Smooth muscle cell (in vitro differentiated cells): ENCODE results near the gene MYH15. TPM values are rescaled to one million over a fixed set of nuclear protein-coding genes. Genes with fewer than 3 reads are reported as not detected.

ENCODE experiments used
- DNase-seq: peaks from one replicate; lab custom pipeline; 2025; ENCODE audit not compliant: unreplicated experiment; lab: John Stamatoyannopoulos, UW
- H2AFZ ChIP-seq: fragments of 200-600 bp; sonication (generic); 2 replicates; pipeline ENCODE4 v1.6.0; 2016; ENCODE audit warnings: antibody characterized with exemption, low read depth, mild to moderate bottlenecking
- H3F3A ChIP-seq: fragments of 200-600 bp; sonication (generic); 2 replicates; pipeline ENCODE4 v1.6.0; 2017; ENCODE audit warnings: antibody characterized with exemption, low read depth
- H3K27ac ChIP-seq: fragments of 200-600 bp; sonication (generic); 2 replicates; pipeline ENCODE4 v1.5.1; 2016; ENCODE audit warnings: low read depth, mild to moderate bottlenecking
- H3K27me3 ChIP-seq: fragments of 200-600 bp; sonication (generic); 2 replicates; pipeline ENCODE4 v1.6.1; 2016; ENCODE audit warnings: low read depth, mild to moderate bottlenecking
- H3K36me3 ChIP-seq: fragments of 200-600 bp; sonication (generic); 2 replicates; pipeline ENCODE4 v1.5.1; 2016; ENCODE audit warnings: low read depth
- H3K4me1 ChIP-seq: fragments of 200-600 bp; sonication (generic); 2 replicates; pipeline ENCODE4 v1.5.1; 2016; ENCODE audit warnings: low read depth
- H3K4me2 ChIP-seq: fragments of 200-600 bp; sonication (generic); 2 replicates; pipeline ENCODE4 v1.6.0; 2016; ENCODE audit warnings: mild to moderate bottlenecking
- H3K4me3 ChIP-seq: fragments of 200-600 bp; sonication (generic); 2 replicates; pipeline ENCODE4 v1.5.1; 2016; ENCODE audit warnings: mild to moderate bottlenecking
- H3K79me2 ChIP-seq: fragments of 200-600 bp; sonication (generic); 2 replicates; pipeline ENCODE4 v1.6.0; 2016; ENCODE audit warnings: low read depth, mild to moderate bottlenecking
- H3K9ac ChIP-seq: fragments of 200-600 bp; sonication (generic); 2 replicates; pipeline ENCODE4 v1.6.0; 2016; ENCODE audit warnings: low read depth
- H3K9me3 ChIP-seq: fragments of 200-600 bp; sonication (generic); replicated peaks from 2 replicates; pipeline ENCODE4 v1.5.1; 2016; ENCODE audit warnings: low read depth
- H4K20me1 ChIP-seq: fragments of 200-600 bp; sonication (generic); 2 replicates; pipeline ENCODE4 v1.6.0; 2016; ENCODE audit warnings: low read depth
- WGBS: methylation state at CpG from one replicate; pipeline ENCODE4 v1.1.7; 2016; ENCODE audit warnings: low lambda C conversion rate; 5-methylcytosine and 5-hydroxymethylcytosine counted together
- polyA plus RNA-seq: library from polyadenylated mRNA; unstranded; fragments of >200 nt; fragmentation: Nextera tagmentation; extraction: Ambion mirVana; gene quantifications from 2 replicates; pipeline ENCODE4 v1.2.1, GENCODE V29; 2016
- total RNA-seq: library from RNA; depleted of rRNA; stranded (reverse); fragments of >200 nt; gene quantifications from 2 replicates; pipeline ENCODE4 v1.2.3, GENCODE V29; 2014
- TF ChIP-seq, protein P1 (sequence below): fragments of 200-600 bp; sonication (generic); IDR thresholded peaks from 2 replicates; pipeline ENCODE4 v1.5.1; 2017; ENCODE audit warnings: borderline replicate concordance, mild to moderate bottlenecking, antibody characterized with exemption; ENCODE audit not compliant: insufficient read depth, poor library complexity, severe bottlenecking

MYH15 gene
- total and polyA plus RNA-seq, 2 experiments from 2014 or later = 0.18 TPM; not detected in 1

DNA sequence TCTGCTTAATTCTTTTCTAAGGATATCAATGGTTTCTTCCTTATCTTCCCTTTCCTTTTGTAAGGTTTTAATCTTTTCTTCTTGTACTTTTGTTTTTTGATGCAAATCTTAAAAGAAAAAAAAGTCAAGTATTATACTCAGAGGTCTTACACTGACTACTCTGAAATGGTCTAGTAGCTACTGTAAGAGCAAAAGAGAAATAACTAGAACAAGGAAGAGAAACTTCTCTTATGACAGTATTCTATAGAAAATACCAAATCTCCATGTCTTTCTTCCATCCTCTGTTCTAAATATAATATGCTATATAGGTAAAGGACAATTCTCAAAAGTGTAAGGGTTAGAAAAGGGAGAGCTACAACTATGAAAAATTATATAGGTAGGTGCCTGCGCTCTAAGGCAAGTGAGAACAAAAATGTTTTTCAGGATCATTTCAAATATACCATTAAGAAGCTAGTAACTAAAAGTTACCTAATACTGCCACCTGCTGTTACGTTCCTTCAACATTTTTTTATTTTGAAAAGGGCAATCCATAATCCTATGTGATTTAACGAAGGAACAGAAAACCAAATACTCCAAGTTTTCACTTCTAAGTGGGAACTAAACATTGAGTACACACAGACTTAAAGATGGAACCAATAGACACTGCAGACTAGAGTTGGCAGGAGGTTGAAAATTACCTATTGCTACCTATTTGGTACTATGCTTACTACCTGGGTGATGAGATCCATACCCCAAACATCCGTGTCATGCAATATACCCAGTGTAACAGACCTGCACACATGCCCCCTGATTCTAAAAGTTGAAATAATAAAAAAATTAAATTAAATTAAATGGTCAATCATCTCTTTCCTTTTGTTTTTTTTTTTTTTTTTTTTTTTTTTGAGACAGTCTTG is 42.1 kb upstream of the MYH15 start:
- Histone ChIP-seq H3K4me2 (no peak overlapping the region), H3K27ac (no peak overlapping the region), H2AFZ (no peak overlapping the region), H4K20me1 (no peaks in the 10 kb centered on the region), H3K36me3 (no peaks in the 10 kb centered on the region), H3K4me3 (no peak overlapping the region), H3F3A (no peaks in the 10 kb centered on the region), H3K9ac (no peak overlapping the region), H3K27me3 (no peaks in the 10 kb centered on the region), H3K9me3 (no peaks in the 10 kb centered on the region), H3K4me1 (no peaks in the 10 kb centered on the region), H3K79me2 (no peaks in the 10 kb centered on the region)
- no peak for DNase-seq
- WGBS = 82% methylated on average over 4 of the region's 4 CpGs
- TF ChIP-seq, protein P1, sequence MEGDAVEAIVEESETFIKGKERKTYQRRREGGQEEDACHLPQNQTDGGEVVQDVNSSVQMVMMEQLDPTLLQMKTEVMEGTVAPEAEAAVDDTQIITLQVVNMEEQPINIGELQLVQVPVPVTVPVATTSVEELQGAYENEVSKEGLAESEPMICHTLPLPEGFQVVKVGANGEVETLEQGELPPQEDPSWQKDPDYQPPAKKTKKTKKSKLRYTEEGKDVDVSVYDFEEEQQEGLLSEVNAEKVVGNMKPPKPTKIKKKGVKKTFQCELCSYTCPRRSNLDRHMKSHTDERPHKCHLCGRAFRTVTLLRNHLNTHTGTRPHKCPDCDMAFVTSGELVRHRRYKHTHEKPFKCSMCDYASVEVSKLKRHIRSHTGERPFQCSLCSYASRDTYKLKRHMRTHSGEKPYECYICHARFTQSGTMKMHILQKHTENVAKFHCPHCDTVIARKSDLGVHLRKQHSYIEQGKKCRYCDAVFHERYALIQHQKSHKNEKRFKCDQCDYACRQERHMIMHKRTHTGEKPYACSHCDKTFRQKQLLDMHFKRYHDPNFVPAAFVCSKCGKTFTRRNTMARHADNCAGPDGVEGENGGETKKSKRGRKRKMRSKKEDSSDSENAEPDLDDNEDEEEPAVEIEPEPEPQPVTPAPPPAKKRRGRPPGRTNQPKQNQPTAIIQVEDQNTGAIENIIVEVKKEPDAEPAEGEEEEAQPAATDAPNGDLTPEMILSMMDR = peak; percentile 57

- no peaks in the 10 kb centered on the region for H3F3A ChIP-seq
- TF ChIP-seq, protein P1 = no peak
- no peak overlapping the region for H3K9ac ChIP-seq
- DNase-seq = no peak
- H3K36me3 ChIP-seq = no peaks in the 10 kb centered on the region
- WGBS = 95% methylated on average over 2 of the region's 2 CpGs
- no peaks in the 10 kb centered on the region for H3K27me3 ChIP-seq
- H3K79me2 ChIP-seq = no peaks in the 10 kb centered on the region
- no peak overlapping the region for H3K27ac ChIP-seq
- no peak overlapping the region for H2AFZ ChIP-seq
- no peaks in the 10 kb centered on the region for H3K4me1 ChIP-seq
- H3K4me2 ChIP-seq = no peak overlapping the region
- H3K4me3 ChIP-seq = no peak overlapping the region
- H4K20me1 ChIP-seq = no peaks in the 10 kb centered on the region
- H3K9me3 ChIP-seq = no peaks in the 10 kb centered on the region
Observed at GRCh38 chr3:108548886-108549285, 38.5 kb upstream of the MYH15 start.

DNA sequence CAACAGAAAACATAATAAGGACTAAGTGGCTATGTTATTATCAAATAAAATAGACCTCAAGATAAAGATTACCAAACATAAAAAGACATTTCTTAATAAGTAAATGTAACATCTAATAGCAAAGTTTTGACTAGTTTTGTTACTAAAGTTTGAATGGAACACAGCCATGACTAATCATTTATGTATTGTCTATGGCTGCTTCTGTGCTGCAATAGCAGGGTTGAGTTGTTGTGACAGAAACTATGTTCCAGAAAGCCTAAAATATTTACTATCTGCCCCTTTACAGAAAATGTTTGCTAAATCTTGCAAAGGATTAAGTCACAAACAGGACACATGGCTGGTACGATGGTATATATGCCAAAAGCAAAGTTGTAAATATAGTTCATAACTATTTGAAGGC is 37.9 kb upstream of the MYH15 start:
- no peak overlapping the region for H2AFZ ChIP-seq
- no peaks in the 10 kb centered on the region for H3K27me3 ChIP-seq
- DNase-seq = no peak
- H4K20me1 ChIP-seq = no peaks in the 10 kb centered on the region
- no peak overlapping the region for H3K4me3 ChIP-seq
- H3K36me3 ChIP-seq = no peaks in the 10 kb centered on the region
- H3K9me3 ChIP-seq = no peaks in the 10 kb centered on the region
- H3K4me2 ChIP-seq = no peak overlapping the region
- TF ChIP-seq, protein P1 = no peak
- 68% methylated on average over 1 of the region's 1 CpG for WGBS
- H3K4me1 ChIP-seq = no peaks in the 10 kb centered on the region
- no peak overlapping the region for H3K27ac ChIP-seq
- no peaks in the 10 kb centered on the region for H3K79me2 ChIP-seq
- no peak overlapping the region for H3K9ac ChIP-seq
- H3F3A ChIP-seq = no peaks in the 10 kb centered on the region
